NOMO-1 treated with DMSO at 0.1 percent for 48 hours (cell line): ENCODE measurements around the gene GUCY2D.

Source experiments
- DNase-seq: peaks from one replicate; lab custom pipeline; 2025; ENCODE audit not compliant: unreplicated experiment; lab: John Stamatoyannopoulos, UW

GUCY2D gene

GRCh38 chr17:8063761-8064534 is 61.5 kb downstream of the GUCY2D start:
- DNase-seq: no peak

GRCh38 chr17:8064561-8065019 is 62.2 kb downstream of the GUCY2D start:
- no peak for DNase-seq

DNA sequence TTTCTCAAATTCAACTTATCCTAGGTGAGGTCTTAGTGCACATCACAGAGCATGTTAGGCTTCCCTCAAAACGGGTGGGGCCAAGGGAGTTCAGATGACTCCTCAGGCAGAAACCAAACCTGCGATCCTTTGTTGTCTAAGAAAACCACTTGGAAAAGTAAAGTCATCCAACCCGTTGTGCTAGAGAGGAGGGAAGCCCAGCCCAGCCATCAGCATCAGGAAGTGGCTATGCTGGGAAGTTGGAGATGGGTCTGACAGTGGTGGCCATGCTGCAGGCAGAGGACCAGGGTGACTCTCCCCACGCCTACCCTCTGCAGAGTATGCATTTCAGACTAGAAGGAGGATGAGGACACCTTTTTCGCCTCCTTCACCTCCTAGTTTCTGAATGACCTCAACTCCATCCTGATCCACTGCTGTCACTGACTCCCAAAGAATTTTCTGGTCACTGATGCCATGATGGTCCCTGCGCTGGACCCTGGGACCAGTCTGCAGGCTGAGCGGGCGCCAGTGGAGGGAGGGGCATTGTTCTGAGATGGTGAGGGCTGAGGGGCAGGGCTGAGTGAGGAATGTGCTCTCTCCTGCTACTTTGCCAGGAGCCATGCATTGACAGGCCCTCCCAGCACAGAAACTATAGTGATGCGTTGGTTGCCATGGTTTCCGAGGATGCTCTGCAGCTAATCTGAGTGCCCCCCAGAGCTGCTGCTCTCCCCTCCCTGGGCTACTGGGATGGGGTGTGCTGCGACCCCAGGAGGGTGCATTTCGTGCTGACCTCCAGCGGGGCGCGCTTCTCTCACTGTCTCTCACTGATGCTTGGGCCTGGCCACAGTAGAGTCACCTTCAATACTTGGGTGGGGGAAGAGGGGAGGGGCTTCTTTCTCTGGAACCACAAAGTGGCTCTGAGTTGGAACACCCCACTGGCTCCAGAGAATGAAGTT is 64.7 kb downstream of the GUCY2D start:
- no peak for DNase-seq

DNA sequence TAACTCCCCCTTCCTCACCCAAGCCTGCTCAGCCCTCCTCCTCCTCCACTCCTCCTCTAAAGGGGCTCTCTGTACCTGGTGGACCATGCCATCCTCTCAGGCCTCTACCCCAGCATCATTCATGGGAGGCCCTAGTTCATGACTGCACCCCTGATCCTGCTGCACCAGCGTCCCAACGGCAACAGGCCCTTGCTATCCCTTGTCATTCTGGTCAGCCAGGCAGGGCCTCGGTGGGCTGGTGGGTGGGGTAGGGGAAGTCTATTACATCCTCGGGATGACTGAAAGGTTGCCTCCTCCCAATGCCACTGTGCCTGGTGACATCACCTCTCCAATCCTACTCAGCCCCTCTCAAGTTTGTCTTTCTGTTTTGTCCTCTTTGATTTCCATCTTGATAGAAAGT is 65.4 kb downstream of the GUCY2D start:
- no peak for DNase-seq

- peak; percentile 70 for DNase-seq
Observed at GRCh38 chr17:8068736-8069586, 66.5 kb downstream of the GUCY2D start.

GRCh38 chr17:8069587-8069860 is 67.1 kb downstream of the GUCY2D start:
- no peak for DNase-seq
